Dedifferentiated amniotic fluid mesenchymal stem cell (primary cell): ENCODE data around the gene APOBR.
"Not testable (repeated sequence)": the region's sequence is repeated elsewhere in the genome, so short reads cannot be mapped to it uniquely, and the experiment has no call there.

Experiments used
- DNase-seq: peaks from one replicate; pipeline ENCODE4 v3.0.0-alpha.2; 2016; ENCODE audit errors: extremely low spot score

APOBR gene

GRCh38 chr16:28527100-28527785, 32.8 kb downstream of the APOBR start:
- DNase-seq, result not testable (repeated sequence)

GRCh38 chr16:28527985-28528384, 33.5 kb downstream of the APOBR start:
- DNase-seq, result no peak

- no peak for DNase-seq
Measured at GRCh38 chr16:28528463-28528867, 34.0 kb downstream of the APOBR start.

- no peak for DNase-seq
Measured at GRCh38 chr16:28529124-28529523, 34.7 kb downstream of the APOBR start.

- DNase-seq, result no peak
Measured at GRCh38 chr16:28531777-28532744, 37.6 kb downstream of the APOBR start.

- DNase-seq, result no peak
Measured at GRCh38 chr16:28532940-28533647, 38.7 kb downstream of the APOBR start.

GRCh38 chr16:28534542-28535373, 40.3 kb downstream of the APOBR start:
- no peak for DNase-seq

- DNase-seq, result no peak
Measured at GRCh38 chr16:28537076-28537475, 42.6 kb downstream of the APOBR start.

GRCh38 chr16:28537964-28538732, 43.7 kb downstream of the APOBR start:
- no peak for DNase-seq

- DNase-seq, result peak; percentile 95
Measured at GRCh38 chr16:28538733-28539596, 44.5 kb downstream of the APOBR start, which contains the start of gene NUPR1. NUPR1 (minus strand) TSS chr16:28538974; CDS start chr16:28538907, 67 bp downstream.

GRCh38 chr16:28540346-28540745, 45.9 kb downstream of the APOBR start:
- no peak for DNase-seq

- DNase-seq, result no peak
Measured at GRCh38 chr16:28542646-28543045, 48.2 kb downstream of the APOBR start.

- DNase-seq, result no peak
Measured at GRCh38 chr16:28543072-28543471, 48.6 kb downstream of the APOBR start.

- no peak for DNase-seq
Measured at GRCh38 chr16:28544998-28545397, 50.6 kb downstream of the APOBR start.

- not testable (repeated sequence) for DNase-seq
Measured at GRCh38 chr16:28545964-28546363, 51.5 kb downstream of the APOBR start.

- DNase-seq, result no peak
Measured at GRCh38 chr16:28546626-28547025, 52.2 kb downstream of the APOBR start.

- no peak for DNase-seq
Measured at GRCh38 chr16:28548306-28548802, 53.9 kb downstream of the APOBR start.
